T follicular helper cell (primary cell): ENCODE measurements around the gene TPGS2.
"Not testable (repeated sequence)": the region's sequence is repeated elsewhere in the genome, so short reads cannot be mapped to it uniquely, and the experiment has no call there.

ENCODE experiments used
- DNase-seq: peaks from one replicate; pipeline ENCODE4 v3.0.0-alpha.2; 2020; ENCODE audit warnings: low read depth

TPGS2 gene

GRCh38 chr18:36772241-36772723 lies 56.5 kb downstream of the TPGS2 start:
- DNase-seq = no peak

- no peak for DNase-seq
These were observed 57.6 kb downstream of the TPGS2 start for GRCh38 chr18:36771245-36771644.

GRCh38 chr18:36770315-36770946 lies 58.4 kb downstream of the TPGS2 start:
- DNase-seq = no peak

DNA sequence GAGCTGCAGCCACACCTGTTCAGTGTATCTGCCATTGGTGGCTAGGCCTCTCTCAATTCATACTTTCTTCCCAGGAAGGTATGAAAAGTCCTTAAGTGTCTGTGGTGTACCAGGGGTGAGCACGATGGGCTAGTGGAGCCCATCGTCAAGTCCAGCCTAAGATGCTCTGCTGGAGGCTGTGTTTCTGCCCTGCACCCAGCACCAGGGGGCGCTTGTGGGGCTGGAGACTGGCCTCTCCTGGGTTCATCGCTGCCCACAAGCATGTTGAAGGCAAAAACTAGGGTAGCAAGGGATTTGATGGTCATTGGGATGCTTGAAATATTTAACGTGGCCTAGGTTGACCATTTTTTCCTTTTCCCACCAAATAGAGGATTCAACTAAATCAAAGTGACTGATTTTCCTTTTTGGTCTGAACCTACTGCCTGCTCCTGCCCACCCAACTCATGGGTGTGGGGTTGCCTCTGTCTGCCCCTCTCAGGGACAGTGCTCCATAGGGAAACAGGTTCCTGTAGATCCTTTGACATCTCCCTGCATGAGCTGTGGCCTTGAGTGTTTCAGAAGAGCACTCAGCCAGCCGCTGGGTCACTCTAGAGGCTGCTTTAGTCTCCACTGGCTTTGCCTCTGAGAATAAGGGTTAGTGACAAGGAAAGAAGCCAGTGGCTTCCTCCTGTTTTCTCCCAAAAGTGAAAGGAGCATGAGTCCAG lies 59.0 kb downstream of the TPGS2 start:
- DNase-seq = no peak

DNA sequence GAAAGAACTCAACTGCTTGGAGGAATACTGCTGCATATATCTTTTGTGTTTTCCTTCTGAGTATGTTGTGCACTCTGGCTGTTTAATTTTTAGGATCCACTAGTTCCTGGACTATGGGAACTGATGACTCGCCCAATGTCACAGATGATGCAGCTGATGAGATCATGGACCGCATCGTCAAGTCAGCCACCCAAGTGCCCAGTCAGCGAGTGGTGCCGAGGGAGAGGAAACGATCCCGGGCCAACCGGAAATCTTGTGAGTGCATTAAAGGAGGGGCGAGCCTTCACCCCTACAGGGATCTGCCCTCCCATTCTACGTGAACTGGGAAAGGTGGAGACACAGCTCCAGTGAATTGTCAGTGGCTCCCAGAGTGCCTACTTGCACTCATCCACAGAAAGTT lies 59.6 kb downstream of the TPGS2 start:
- DNase-seq = no peak

DNA sequence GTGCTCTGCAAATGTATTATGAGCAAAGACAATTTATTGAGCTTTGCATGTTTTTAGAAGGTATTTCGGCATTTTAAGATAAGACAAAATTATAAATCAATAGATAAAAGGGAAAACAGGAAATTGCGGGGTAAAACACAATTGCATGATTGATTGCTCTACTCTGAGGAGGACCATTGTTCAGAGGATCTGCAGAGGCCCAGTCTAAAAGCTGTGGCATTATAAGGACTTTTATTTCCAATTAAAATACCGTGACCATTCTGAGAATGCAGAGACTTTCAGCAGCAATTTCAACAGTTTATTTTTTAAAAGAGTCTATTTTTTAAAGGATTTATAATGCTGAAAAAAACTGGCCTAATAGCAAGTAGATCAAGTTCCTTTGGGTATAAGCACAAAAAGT lies 62.0 kb downstream of the TPGS2 start:
- no peak for DNase-seq

DNA sequence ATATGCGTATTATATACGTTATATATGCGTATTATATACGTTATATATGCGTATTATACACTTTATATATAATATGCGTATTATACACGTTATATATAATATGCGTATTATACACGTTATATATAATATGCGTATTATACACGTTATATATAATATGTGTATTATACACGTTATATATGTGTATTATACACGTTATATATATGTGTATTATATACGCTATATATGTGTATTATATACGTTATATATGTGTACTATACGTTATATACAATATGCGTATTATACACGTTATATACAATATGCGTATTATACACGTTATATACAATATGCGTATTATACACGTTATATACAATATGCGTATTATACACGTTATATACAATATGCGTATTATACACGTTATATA lies 65.8 kb downstream of the TPGS2 start:
- DNase-seq = not testable (repeated sequence)

GRCh38 chr18:36762074-36762473 lies 66.7 kb downstream of the TPGS2 start:
- DNase-seq = no peak

DNA sequence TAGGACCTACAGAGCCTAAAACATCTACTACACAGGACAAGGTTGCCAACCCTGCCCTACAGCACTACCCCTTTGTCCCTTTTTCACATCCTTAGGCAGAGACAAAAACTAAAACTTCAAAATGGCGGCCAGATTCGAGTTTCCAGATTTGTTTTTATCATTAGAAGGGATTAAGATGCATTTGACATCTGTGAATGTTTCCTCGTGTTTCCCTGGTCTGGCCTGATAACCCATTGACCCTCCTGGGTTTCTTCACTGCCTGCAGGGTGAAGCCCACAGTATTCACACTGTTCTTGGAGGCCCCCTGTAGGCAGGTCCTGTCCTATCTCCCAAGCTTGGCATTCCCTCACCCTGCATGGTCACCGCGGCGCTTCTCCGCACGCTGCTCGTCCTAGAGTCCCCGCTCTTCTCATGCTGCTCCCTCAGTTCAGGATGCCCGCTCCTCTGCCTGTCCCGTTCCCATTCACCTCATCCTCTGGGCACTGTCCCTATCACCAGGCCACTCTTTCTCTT lies 67.6 kb downstream of the TPGS2 start:
- no peak for DNase-seq

DNA sequence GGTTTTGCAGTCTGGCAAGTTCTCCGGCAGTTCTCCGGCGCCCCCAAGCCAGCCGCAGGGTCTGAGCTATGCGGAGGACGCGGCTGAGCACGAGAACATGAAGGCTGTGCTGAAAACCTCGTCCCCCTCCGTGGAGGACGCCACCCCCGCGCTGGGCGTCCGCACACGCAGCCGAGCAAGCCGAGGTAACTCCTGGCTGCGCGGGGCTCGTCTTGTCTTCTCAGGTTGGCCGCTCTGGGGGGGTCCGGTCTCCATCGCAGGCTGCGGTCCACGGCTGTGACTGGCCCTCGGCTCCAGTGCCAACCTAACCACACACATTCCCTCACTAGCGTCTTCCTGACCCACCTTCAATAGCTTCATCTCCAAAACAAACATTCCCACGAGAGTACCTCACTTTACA lies 68.2 kb downstream of the TPGS2 start:
- DNase-seq = no peak

DNA sequence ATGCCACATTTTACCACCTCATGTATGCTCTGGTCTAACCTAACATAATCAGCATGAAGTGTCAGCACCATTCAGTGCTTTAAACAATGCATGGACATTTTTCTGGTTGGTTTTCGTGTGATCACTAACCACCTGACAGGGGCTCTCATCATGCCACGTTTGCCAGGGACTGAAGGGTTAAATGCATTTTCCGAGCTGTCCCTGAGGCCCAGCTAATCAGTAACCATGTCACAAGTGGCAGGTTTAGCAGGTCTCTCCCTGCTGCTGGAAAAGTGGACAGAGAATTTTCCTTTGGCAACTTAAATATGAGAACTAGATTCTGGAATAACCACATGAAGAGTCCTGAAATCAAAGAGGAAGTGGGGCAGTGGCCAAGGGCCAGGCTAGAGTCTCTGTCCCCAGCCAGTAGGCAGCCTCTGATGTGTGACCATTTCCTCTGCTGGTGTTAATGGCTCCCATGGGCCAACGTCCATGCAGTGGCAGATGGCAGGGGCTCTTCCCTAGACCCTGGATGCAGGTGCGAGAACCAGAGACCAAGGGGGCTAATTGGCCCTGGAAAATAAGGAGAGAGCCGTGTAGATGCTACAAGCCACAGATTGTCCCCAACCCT lies 69.5 kb downstream of the TPGS2 start:
- DNase-seq = no peak

GRCh38 chr18:36758623-36759022 lies 70.2 kb downstream of the TPGS2 start:
- DNase-seq = no peak

- no peak for DNase-seq
These were observed 70.8 kb downstream of the TPGS2 start for GRCh38 chr18:36757991-36758390.

- DNase-seq = no peak
These were observed 71.7 kb downstream of the TPGS2 start for GRCh38 chr18:36757081-36757480.

DNA sequence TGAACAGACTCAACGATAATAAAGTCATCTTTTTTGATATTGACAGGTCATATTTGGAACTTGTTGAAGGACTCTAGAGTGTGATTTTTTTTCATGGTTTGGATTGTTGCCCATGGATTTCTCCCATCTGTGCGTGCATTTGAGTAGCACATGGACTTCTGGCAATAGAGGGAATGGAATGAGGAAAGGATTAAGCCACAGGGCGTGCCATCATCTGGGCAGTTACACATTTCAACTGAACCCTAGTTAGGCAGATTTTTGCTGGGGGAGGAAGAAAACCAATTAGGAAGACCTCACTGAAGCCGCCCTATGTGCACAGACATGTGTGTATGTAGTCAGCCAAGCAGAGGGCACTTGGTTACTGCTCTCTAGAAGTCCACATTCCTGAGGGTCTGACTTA lies 72.6 kb downstream of the TPGS2 start:
- no peak for DNase-seq

- no peak for DNase-seq
These were observed 75.6 kb downstream of the TPGS2 start for GRCh38 chr18:36752929-36753865.

DNA sequence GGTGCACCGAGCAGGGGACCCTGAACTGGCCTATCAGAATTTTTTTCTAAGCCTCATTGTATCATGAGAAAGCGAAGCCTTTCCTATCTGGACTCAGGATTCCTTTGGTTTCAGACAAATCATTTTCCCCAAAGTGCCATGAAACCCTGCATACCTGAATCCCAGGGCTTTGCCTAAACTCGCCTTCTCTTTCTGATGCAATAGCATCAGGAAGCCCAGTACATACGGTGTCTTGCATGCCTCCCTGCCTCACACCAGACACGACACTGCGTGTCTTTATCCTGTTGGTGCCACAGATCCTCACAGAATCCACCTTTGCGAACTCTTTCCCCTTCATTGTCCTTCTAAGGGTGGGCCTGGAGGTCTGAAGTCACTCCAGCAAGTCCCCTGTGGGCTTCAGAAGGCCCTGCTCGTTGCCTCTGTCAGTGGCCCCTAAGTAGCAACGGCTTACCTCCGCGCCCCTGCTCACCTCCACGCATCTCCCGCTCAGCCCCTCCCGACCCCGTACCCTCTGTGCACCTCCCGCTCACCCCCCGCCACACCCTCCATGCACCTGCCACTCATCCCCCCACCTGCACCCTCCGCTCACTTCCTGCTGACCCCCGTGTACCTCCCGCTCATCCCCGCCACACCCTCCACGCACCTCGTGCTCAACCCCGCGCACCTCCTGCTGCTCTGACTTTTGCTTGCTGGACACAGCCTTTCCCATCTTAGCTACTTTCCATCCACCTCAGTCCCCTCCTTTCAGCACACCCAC lies 83.4 kb downstream of the TPGS2 start:
- no peak for DNase-seq

- DNase-seq = no peak
These were observed 84.4 kb downstream of the TPGS2 start for GRCh38 chr18:36744261-36744876.
